Prostate gland (tissue), 2 donors: ENCODE results near the gene ST6GALNAC3. TPM values are rescaled to one million over a fixed set of nuclear protein-coding genes. Genes with fewer than 3 reads are reported as not detected.

Experiments
- DNase-seq: peaks from one replicate; pipeline ENCODE4 v3.0.0-alpha.2; 2019; ENCODE audit warnings: low spot score
- H3K27ac ChIP-seq, 2 donors: fragments of 200-600 bp; sonication (generic); 2 replicates each; pipeline ENCODE4 v1.5.1; 2017 to 2019
- H3K27me3 ChIP-seq: fragments of 200-600 bp; sonication (generic); replicated peaks from 2 replicates; pipeline ENCODE4 v1.5.1; 2019; ENCODE audit not compliant: insufficient read depth
- H3K36me3 ChIP-seq, 2 donors: fragments of 200-600 bp; sonication (generic); 1 replicate in 1 of 2; 2 replicates in 1 of 2; pipeline versions ENCODE4 v1.5.1 to v1.8.1; 2017 to 2019
- H3K4me1 ChIP-seq: fragments of 200-600 bp; sonication (generic); replicated peaks from 2 replicates; pipeline ENCODE4 v1.5.1; 2019
- H3K4me3 ChIP-seq, 2 donors: fragments of 200-600 bp; sonication (generic); 2 replicates each; pipeline ENCODE4 v1.5.1; 2017 to 2019
- H3K9me3 ChIP-seq: fragments of 200-600 bp; sonication (generic); 2 replicates; pipeline ENCODE4 v1.5.1; 2017
- CTCF ChIP-seq, 4 experiments: fragments of 200-600 bp in 2 of 4; fragments of 450-650 bp in 2 of 4; sonication (generic) in 2 of 4; IDR thresholded peaks; 1 replicate in 3 of 4; 2 replicates in 1 of 4; pipeline ENCODE4 v1.5.1; 2016 to 2019; ENCODE audit warnings: antibody characterized with exemption in 4 of 4, mild to moderate bottlenecking in 2 of 4, moderate library complexity in 2 of 4
- POLR2A ChIP-seq: fragments of 450-650 bp; IDR thresholded peaks from one replicate; pipeline ENCODE4 v1.6.1; 2016; ENCODE audit warnings: antibody characterized with exemption, mild to moderate bottlenecking
- POLR2AphosphoS5 ChIP-seq: sonication (generic); formaldehyde crosslinking; IDR thresholded peaks from one replicate; pipeline ENCODE4 v1.6.1; 2017; ENCODE audit warnings: antibody characterized with exemption
- WGBS: methylation state at CpG from one replicate; pipeline ENCODE4 v1.1.5; 2018; 5-methylcytosine and 5-hydroxymethylcytosine counted together
- intact Hi-C: fragments of 100-400 bp; cut with DNase I; formaldehyde crosslinking; loops from one replicate; pipeline ENCODE4 v1.14.2; 2022
- total RNA-seq, 2 donors: library from RNA; depleted of rRNA; stranded (reverse); fragments of >200 nt; gene quantifications; one replicate each; pipeline ENCODE4 v1.1.0, GENCODE V29; 2016

Gene ST6GALNAC3
- total RNA-seq, 2 donors from 2014 or later: 0.41 to 0.80 TPM

GRCh38 chr1:76508871-76509270 lies 434.3 kb downstream of the ST6GALNAC3 start:
- TF ChIP-seq CTCF (IDR thresholded peaks at IDR 0.05) (no peak), POLR2A (no peak), POLR2AphosphoS5 (no peak)
- DNase-seq: no peak
- intact Hi-C loops: no loop called here
- Histone ChIP-seq H3K27ac (no peak overlapping the region), H3K27me3 (no peaks in the 10 kb centered on the region), H3K36me3 (no peaks in the 10 kb centered on the region), H3K4me1 (no peaks in the 10 kb centered on the region), H3K9me3 (no peaks in the 10 kb centered on the region), H3K4me3 (no peak overlapping the region)
- 88% methylated on average over 3 of the region's 3 CpGs for WGBS

- H3K4me3 ChIP-seq: no peak overlapping the region
- no peak overlapping the region for H3K27ac ChIP-seq
- TF ChIP-seq CTCF (IDR thresholded peaks at IDR 0.05) (no peak), POLR2A (no peak), POLR2AphosphoS5 (no peak)
- 59% methylated on average over 7 of the region's 7 CpGs for WGBS
- H3K36me3 ChIP-seq: no peaks in the 10 kb centered on the region
- intact Hi-C loops: no loop called here
- no peaks in the 10 kb centered on the region for H3K27me3 ChIP-seq
- H3K9me3 ChIP-seq: no peaks in the 10 kb centered on the region
- no peaks in the 10 kb centered on the region for H3K4me1 ChIP-seq
- no peak for DNase-seq
Observed at GRCh38 chr1:76510672-76511557, 436.4 kb downstream of the ST6GALNAC3 start.

GRCh38 chr1:76511558-76512179 lies 437.1 kb downstream of the ST6GALNAC3 start:
- TF ChIP-seq POLR2A: no peak
- no peak for TF ChIP-seq POLR2AphosphoS5
- TF ChIP-seq CTCF (IDR thresholded peaks at IDR 0.05): no peak
- Histone ChIP-seq H3K27me3 (no peaks in the 10 kb centered on the region), H3K27ac (no peak overlapping the region), H3K36me3 (no peaks in the 10 kb centered on the region), H3K4me1 (no peaks in the 10 kb centered on the region), H3K9me3 (no peaks in the 10 kb centered on the region), H3K4me3 (no peak overlapping the region)
- 68% methylated on average over 5 of the region's 5 CpGs for WGBS
- DNase-seq: no peak
- intact Hi-C loops: no loop called here

GRCh38 chr1:76530953-76531352 lies 456.4 kb downstream of the ST6GALNAC3 start:
- Histone ChIP-seq H3K27me3 (no peaks in the 10 kb centered on the region), H3K27ac (no peak overlapping the region), H3K4me1 (no peaks in the 10 kb centered on the region), H3K9me3 (no peaks in the 10 kb centered on the region), H3K4me3 (no peak overlapping the region), H3K36me3 (no peaks in the 10 kb centered on the region)
- intact Hi-C loops: no loop called here
- 78% methylated on average over 3 of the region's 3 CpGs for WGBS
- no peak for DNase-seq
- TF ChIP-seq POLR2AphosphoS5 (no peak), POLR2A (no peak), CTCF (IDR thresholded peaks at IDR 0.05) (no peak)

GRCh38 chr1:76541618-76542017 lies 467.1 kb downstream of the ST6GALNAC3 start:
- no peak overlapping the region for H3K4me3 ChIP-seq
- H3K36me3 ChIP-seq: no peaks in the 10 kb centered on the region
- H3K9me3 ChIP-seq: no peaks in the 10 kb centered on the region
- H3K27me3 ChIP-seq: no peaks in the 10 kb centered on the region
- H3K27ac ChIP-seq: no peak overlapping the region
- TF ChIP-seq CTCF (IDR thresholded peaks at IDR 0.05) (no peak), POLR2AphosphoS5 (no peak), POLR2A (no peak)
- 36% methylated on average over 2 of the region's 2 CpGs for WGBS
- H3K4me1 ChIP-seq: no peaks in the 10 kb centered on the region
- intact Hi-C loops: no loop called here
- DNase-seq: no peak
